ENCODE data around the gene RPTOR.

Gene RPTOR

DNA sequence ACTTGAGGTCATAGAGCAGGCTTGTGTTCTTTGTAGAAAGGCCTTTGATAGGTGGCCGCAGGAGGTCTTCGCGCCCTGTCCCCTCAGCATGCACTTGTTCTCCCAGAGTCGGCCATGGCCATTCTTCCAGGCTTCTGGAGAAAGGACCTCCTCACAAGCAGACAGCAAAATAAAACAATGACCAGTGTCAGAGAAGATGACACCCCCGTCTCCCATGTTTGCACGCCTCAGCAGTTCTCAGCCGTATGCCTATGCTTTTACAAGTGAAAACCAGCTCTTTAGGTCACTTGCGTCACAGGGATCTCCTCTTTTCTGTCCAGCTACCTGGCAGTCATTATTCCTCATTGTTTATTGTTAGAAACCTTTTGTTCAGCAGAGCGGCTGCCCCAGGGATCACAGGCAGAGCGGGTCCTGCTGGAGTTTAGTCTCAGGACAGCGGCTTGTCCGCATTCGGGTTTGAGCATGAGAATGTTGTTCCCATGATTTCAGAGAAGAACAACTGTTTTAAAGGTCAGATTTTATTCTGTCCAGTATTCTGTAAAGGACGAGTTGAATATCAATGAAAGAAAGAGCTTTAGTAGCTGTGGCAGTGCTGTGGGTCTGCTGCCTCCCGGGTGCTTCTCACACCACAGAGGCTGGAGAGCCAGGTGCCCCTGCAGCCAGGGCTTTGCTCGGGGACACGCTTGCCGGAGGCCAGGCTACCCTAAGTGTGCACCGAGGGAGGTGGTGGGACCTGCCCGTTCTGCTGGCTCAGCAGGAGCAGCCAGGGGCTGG is 123.9 kb downstream of the RPTOR start:
- DNase-seq (ENCODE audit: low spot score): no peak

- DNase-seq (ENCODE audit: low spot score): no peak
These were observed 126.6 kb downstream of the RPTOR start for GRCh38 chr17:80671039-80671824.

- DNase-seq (ENCODE audit: low spot score): no peak
These were observed 127.1 kb downstream of the RPTOR start for GRCh38 chr17:80671825-80672110.

- peak; percentile 54 for DNase-seq (ENCODE audit: low spot score)
These were observed 128.7 kb downstream of the RPTOR start for GRCh38 chr17:80673152-80673920.

- DNase-seq (ENCODE audit: low spot score): no peak
These were observed 130.9 kb downstream of the RPTOR start for GRCh38 chr17:80675438-80676095.

- no peak for DNase-seq (ENCODE audit: low spot score)
These were observed 131.4 kb downstream of the RPTOR start for GRCh38 chr17:80676096-80676466.

- no peak for DNase-seq (ENCODE audit: low spot score)
These were observed 131.9 kb downstream of the RPTOR start for GRCh38 chr17:80676564-80676963.

DNA sequence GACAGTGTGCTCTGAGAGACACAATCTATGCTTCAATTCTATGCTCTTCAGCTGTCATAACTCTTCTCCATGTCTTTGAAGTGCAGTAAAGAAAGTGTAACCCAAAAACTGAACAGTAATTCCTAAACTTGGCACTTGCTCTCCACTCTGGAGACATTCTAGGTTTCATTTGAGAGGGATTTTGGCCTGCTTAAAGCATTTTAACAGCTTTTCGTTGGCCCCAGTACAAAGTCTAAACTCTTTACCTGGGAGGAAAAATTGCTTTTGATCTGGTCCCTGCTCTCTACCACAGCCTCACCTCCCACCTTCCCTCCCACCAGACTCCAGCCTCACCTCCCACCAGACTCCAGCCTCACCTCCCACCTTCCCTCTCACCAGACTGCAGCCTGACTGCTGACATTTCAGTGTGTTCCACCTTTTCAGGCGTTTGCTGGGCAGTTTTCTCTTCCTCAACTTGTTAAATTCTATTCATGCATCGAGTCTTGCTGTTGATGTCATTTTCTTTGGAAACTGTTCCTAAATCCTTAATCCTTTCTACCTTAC is 132.6 kb downstream of the RPTOR start:
- no peak for DNase-seq (ENCODE audit: low spot score)

- DNase-seq (ENCODE audit: low spot score): no peak
These were observed 135.2 kb downstream of the RPTOR start for GRCh38 chr17:80679816-80680215.

DNA sequence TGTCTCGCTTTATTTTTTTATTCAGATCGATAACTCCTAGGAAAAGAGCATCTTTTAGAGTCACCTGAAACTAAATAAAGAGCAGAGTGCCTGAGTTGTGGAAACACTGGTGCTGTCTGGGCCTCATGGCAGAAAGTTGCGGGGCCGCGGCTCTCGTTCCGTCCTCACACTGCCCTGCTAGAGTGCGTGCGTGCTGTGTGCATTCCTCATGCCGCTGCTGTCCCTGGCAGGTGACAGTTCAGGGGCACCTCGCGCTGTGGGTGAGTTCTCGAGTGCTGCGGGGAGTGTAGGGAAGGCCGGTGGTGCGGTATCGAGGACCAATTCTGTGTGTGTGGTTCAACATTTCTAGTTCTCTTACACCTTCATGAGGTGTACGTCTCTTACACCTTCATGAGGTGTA is 136.6 kb downstream of the RPTOR start:
- DNase-seq (ENCODE audit: low spot score): no peak

DNA sequence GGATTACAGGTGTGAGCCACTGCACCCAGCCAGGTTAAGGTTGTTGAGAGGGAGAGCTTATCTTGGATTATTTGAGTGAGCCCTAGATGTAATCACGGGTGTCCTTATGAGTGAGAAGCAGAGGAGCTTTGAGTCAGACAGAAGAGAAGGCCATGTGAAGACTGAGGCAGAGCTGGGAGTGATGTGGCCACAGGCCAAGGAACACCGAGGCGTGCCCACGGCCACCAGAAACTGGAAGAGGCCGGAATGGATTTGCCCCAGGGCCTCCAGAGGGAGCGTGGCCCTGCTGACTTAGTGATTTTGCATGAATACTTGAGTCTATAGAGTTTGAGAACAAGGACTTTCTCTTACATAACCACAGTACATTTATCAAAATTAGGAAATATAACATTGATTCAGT is 137.7 kb downstream of the RPTOR start:
- no peak for DNase-seq (ENCODE audit: low spot score)

DNA sequence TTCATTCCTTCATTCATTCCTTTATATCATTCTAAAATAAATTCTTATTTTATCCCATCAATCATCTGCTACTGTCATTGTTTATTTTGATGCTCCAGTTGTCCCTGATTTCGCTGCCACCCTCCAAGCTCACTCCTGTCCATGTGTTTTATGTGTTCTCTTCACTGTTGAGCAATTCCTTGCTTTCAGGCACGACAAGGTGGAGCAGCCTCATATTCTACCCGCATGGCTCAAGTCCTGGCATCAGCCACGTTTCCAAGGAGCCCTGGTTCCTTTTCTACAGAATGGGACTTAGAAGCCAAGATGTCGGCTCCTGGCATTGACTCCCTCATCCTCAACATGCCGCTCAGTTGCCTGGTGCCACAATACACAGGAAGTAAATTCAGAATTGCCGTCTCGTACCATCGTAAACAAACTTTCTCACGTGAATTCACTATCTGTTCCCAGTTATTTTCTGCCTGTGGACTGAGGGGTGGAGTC is 139.0 kb downstream of the RPTOR start:
- no peak for DNase-seq (ENCODE audit: low spot score)

DNA sequence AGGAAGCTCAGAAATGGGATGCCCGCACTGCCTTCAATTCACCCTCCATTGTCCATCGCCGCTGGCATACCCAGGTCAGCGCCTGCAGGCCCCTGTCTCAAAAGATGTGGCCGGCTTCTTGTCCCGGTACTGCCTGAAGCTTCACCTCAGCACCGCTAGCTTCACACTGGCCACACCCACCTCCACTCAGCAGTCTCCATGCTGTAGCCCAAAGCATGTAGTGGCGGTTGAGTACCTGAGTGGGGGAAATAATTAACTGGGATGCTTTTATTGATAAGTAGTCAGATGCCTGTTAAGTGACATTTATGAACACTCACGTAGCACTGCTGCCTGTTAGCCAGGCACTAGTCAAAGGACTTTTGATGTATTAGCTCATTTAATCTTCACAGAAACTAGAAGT is 143.2 kb downstream of the RPTOR start:
- DNase-seq (ENCODE audit: low spot score): no peak

DNA sequence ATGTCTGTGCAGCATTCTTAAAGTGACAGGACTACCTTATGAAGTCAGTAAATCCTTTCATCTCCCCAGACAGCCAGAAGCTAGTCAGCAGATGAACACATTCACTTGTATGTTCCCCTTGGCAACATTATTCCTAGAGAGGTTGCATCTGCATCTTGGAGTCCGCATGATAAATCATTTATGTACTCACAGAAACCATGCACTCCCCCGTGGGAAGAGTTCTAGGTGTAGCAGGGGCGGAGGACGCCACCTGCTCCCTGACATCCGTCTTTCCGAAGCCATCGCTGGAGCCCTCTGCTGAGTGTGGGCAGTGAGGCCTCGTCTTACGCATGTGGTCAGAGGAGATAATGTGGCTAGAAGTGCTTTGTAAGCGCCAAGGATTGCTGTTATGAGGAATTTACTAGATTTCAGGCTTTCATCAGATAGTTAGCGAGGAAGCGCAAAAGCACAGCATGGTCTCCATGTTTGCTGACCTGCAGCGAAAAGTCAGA is 144.5 kb downstream of the RPTOR start:
- no peak for DNase-seq (ENCODE audit: low spot score)

- no peak for DNase-seq (ENCODE audit: low spot score)
These were observed 147.1 kb downstream of the RPTOR start for GRCh38 chr17:80691784-80692183.

GRCh38 chr17:80692931-80693467 is 148.4 kb downstream of the RPTOR start:
- DNase-seq (ENCODE audit: low spot score): no peak

DNA sequence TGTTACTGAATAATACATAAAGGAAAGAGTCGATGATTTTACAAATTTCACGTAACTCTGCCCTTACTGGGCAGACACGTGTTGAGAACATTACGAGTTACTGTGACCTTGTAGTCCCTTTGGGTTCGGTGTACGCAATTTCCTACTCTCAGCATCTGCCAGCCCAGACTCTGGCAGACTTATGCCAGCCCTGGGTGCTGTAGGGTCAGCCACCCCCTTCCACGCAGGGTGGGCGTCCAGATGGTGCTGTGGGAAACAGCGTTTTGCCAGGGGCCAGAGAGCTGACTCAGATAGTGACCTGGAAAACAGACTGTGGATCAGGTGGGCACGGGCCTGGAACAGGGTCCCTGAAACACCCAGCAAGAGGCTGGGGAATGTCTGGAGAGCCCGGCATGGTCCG is 148.9 kb downstream of the RPTOR start:
- DNase-seq (ENCODE audit: low spot score): no peak

DNA sequence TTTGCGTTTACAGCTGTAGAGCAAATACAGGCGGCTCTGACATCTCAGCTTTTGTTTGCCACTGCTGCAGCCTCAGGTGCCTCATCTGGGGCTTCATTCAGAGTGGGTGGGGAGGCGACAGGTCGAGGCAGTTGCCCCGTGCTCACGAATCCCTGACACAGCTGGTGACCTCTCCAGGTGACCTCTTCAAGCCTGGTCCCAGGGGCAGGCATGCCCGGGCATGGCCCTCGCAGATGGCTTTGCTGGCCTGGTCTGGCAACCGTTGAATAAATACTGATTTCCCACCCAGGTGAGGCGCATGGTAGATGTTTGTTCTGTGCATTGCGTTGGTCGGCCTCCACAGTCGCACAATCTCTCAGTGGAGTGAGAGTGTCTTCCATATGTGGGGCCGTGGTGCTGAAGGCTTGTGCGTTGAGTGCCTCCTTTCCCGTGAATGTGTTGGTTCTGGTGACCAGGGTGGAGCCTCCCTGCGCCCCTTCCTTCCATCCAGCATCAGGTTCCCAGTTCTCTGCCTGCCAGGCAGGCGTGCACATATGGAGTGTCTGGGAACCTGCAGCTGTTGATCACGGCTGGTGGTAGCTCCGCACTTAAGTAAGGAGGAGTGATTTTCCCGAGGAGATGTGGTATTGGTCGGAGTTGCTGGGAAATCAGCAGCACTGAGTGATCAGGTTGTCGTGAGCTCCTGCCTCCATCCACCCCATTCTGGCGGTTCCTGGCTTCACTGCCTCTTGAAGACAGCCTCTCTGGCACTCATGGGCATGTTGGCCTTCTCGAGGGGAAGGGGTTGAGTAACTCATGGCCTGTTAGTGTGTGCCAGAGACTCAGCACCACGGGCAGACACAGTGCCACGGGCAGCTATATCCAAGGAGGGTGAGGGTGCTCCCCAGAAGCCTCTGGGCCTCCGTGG is 149.7 kb downstream of the RPTOR start:
- DNase-seq (ENCODE audit: low spot score): no peak

DNA sequence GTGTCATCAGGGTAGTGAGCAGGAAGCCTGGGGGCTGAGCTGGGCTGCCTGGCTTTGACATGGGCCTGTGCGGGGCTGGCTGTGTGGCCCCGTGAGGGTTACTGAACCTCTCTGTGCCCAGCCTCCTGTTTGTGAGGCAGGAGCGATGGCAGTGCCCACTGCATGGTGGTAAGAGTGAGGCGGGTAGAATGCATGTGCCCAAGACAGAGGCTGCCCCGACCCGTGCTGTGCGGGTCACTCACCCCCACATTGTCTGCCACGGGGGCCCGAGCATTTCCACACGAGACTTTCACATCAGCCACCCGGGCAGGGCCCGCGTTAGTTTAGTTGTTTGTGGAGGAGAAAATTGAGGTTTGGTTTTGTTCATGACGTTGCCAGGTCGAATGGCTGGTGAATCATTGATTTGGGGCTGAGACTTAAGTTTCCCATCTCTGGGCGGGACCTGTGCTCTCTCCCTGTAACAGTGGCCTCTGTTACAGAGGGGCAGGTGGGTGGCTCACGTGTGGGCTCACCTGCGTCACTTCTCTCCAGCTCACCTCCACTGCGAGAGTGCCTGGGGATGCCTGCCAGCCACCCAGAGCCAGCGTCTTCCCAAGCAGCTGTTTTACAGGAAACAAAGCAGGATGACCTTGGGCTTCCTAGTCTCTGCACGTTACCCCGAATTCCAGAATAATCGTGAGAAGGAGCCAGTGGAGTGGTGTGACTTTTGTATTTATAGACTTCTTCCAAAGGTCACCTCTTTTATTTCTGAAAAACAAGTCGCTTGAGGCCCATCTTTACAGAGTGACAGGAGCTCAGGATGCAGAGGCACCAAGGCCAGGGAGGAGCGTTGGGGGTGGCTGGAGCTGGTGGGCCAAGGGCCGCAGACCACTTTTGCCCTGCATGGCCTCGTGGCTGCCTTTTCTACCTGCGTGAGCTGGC is 150.6 kb downstream of the RPTOR start:
- DNase-seq (ENCODE audit: low spot score): no peak

All from CD4-positive, alpha-beta T cell treated with Interleukin-2 at 100 ng/mL for 4 hours (primary cell).